ENCODE data around the gene PTGES2.

The PTGES2 gene

DNA sequence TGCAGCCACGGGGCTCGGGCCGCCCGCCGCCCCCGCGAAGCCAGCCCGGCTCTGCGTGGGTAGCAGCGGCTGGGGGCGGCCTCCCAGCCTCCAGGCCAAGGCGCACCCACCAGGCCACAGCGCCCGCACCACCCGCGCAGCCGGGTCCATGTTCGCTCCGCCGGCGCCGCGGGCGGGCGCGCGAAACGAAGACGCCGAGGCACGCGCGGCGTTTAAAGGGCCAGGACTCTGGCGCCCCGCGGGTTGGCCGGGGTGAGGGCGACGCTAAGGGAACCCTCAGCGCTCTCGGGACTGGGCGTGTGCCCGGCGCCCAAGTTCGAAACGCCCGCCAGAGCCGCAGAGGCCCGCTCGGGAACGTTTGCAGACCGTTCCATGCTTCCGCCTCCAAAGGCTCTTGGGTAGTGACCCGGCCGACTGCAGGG is at the start of gene PTGES2:
TSS of gene PTGES2 (minus strand) at position 162 of the 422 bp plus-strand sequence. CDS start at position 150, 12 bp downstream.
- peak; percentile 57 to 69 for DNase-seq (ENCODE audit: low read depth in 2 of 2)

DNA sequence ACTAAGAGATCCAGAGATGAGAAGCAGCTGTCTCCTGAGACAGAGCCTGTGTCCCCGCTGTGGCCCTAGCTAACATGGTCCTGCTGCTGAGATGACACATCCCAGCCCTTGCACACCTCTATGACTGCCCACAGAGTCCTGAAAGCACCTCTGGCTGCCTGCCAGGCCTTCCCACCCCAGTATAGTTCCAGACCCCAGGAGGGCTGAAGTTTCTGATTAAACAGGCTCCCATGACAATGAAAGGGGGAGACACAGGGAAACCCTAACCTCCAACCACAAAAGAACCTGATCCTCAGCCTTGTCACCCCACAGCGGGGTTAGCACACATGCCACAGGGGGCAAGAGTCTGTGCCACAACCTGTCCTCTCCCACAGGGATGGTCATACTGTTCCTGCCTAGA is 48.2 kb upstream of the PTGES2 start:
- DNase-seq (ENCODE audit: low read depth in 2 of 2) = no peak

DNA sequence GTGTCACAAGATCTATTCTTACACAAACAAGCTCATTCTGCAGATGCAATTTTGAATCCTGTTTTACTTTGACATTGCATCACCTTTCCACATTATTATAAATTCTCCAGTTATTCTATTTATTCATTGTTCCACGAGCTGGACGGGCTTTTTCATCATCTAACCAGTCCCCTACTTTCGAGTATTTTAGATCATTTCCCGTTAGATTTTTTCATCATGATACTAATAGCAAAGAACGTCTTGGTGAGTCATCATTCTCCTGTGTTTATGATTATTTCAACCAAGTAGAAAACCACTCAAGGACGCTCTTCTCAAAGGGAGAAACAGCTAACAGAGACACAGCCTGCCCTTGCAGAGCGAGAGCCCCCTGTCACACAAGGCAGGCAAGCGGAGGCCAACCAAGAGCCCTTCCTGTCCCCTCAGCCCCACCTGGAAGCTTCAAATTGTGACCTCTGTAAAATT is 47.6 kb upstream of the PTGES2 start:
- DNase-seq (ENCODE audit: low read depth in 2 of 2) = no peak

DNA sequence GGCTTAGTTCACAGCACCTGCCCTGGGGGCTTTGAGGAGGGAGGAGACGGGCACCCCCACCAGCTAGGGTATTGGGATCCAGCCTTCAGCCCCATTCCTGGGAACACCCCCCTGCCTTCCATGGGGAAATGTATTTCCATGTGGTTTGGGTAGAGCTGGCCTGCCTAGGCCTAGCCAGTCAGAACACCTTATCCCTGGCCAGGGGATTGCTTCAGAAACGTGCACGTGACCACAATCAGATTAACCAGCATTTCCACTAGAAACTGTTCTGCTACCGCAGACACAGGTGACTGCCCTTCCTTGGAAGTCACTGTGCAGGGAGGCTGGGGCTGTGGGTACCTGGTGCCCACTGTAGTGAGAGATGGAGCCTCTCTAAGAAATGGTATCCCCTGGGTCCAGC is 46.5 kb upstream of the PTGES2 start:
- no peak for DNase-seq (ENCODE audit: low read depth in 2 of 2)

DNA sequence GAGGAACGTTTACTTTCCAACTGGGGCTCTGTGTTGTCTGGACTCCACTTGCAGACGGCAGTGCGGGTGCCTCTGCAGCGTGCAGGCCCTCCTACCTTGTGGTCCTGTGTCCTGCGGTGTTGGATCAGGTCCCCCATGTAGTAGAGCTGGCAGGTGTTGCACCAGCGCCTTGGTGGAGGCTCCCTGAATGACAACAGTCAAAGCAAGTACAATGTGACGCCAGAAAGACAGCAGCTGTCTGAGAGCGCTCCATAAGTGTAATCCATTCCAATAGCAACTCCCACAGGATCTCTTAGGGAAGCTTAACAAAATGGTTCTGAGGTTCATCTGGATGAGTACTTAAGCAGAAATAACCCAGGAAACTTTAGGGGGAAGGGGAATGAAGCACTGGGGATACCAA is 42.4 kb upstream of the PTGES2 start:
- no peak for DNase-seq (ENCODE audit: low read depth in 2 of 2)

DNA sequence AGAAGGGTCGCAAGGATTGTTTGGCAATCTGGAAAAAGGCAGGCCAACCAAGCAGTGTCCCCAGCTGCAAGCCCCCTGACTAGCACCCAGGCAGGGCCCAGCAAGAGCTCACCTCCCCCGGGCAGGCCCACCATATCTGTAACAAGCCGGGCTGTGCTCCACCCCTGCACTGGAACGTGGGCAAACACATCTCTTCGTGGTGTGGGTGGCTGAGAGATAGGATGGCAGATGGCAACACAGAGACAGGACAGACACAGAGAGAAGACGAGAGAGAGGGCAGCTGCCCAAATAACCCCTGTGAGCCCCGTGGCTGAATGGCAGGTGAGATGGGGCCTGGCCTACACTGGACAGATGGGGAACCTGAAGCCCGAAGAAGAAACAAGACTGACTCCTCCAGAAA is 42.0 kb upstream of the PTGES2 start:
- no peak for DNase-seq (ENCODE audit: low read depth in 2 of 2)

DNA sequence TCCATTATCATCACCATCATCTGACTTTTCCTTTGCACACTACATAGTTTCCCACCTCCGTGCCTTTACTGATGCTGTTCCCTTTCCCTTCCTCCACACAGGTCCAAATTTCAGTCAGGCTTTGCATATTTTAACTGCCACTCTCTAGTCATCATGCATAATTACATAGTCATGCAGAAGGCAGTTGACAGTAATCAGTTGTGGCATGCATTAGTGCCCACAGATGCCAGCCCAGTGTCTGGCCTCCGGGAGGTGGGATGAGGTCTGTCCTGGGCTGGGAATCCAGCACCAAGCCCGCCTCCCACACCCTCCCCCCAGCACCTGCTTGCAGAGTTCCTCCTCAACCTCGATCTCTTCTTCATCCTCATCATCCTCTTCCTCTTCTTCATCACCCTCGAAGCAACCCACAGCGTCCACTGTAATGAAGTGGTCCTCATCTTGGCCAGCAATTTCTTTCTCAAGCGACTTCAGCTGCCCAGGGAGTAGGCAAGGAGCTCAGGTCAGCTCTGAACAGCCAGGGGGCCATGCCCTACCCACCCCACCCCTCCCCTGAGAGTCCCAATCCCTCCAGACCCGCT is 41.3 kb upstream of the PTGES2 start:
- no peak for DNase-seq (ENCODE audit: low read depth in 2 of 2)

DNA sequence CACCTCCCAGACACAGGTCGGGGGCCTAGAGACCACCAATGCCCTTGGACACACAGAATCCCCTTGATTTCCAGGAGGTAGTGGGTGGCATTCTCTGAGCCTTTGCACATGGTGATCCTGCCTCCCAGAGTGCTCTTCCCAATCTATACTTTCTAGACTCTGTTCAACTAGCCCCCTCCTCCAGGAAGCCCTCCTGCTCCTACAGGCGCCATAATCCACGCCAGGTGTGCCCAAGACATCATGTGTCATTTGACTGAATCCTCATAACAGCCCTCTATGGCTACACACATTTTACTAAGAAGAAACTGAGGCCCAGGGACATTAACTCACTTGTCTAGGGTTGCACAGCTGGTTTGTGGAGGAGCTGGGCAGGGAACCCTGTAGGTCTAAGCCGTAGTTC is 39.7 kb upstream of the PTGES2 start:
- DNase-seq (ENCODE audit: low read depth in 2 of 2) = no peak

DNA sequence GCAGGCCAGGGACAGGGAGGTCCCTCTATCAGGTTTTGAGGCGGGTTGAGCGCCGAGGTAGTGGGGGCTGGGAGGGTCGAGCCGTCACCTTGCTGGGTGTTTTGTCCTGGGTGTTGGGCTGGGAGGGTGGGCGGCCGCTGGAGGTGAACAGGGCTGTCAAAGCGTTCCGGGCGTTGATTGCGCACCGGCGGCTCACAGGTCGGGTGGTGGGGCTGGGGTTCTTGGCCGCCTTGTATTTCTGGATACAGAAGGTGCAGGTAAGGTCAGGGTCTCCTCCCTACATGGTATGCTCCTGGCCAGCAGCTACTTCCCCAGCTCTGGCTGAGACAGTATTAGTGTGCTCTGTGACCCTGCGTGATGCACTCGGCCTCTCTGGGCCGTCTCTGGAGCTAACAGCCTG is 38.6 kb upstream of the PTGES2 start:
- DNase-seq (ENCODE audit: low read depth in 2 of 2) = no peak

DNA sequence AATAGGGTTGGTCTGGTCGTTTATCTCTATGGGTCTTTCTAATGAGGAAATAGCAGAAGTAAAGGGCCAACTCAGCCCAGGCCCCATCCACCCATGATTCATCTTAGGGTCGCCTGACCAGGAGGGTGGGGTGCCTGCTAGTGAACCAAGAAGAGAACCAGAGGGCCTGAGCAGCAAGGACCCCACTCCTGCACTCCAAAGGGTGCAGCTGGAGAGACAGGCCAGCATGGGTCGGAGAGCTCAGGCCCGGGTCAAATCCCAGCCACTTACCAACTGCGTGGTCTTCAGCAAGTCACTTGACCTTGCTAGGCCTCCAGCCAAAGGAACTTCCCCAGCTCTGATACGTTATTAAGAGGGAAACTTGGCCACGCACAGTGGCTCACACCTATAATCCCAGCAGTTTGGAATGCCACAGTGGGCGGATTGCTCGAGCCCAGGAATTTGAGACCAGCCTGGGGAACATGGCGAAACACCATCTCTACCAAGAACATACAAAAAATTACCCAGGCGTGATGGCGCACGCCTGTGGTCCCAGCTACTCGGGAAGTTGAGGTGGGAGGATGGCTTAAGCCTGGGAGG is 36.9 kb upstream of the PTGES2 start:
- no peak for DNase-seq (ENCODE audit: low read depth in 2 of 2)

DNA sequence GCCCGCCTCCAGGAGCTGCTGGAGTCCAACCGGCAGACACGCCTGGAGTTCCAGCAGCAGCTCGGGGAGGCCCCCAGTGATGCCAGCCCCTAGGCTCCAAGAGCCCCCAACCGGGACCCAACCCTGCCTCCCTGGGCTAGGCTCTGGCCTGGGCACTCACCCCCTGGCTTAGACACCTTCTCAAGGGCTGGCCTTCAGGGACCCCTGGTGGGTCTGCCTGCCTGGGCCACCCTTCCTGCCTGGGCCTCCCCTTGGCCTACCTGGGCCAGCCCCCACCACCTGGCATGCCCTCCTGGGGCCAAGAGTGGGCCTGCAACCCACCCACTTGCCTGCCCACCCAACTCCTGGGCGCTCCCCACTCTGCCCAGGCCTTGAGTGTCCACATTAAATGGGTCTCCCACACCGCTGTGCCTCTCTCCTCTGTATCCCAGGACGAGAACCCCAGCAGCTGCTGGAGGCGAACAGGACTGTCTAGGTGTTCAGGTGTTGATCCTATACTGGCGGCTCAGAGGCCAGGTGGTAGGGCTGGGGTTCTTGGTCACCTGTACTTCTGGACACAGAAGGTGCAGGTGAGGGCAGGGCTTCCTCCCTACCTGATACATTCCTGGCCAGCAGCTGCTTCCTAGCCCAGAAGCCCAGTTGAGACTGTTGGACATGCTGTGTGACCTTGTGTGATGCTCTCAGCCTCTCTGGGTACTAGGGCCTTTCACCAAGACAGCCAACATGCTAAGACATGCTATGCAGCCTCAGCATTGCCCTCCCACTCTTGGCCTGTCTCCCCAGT is 36.2 kb upstream of the PTGES2 start:
- DNase-seq (ENCODE audit: low read depth in 2 of 2) = no peak

DNA sequence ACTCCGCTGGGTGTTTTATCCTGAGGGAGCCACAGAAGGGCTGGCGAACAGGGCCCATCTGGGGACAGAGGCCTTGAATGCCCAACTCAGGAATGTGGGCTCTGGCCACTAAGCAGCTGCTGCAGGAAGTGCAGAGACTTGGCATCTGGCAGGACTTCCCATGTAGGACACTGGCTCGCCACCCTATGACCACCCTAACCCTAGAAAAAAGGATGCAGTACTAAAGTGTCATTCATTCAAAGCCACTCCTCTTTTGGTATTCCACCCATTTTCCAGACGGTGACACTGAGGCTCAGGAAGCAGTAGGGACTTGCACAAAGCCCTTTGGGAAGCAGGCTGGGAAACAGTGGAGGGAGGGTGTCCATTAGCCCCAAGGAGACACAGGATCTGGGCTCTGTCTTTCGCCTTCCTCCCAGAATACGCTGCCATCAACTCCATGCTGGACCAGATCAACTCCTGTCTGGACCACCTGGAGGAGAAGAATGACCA is 35.5 kb upstream of the PTGES2 start:
- no peak for DNase-seq (ENCODE audit: low read depth in 2 of 2)

DNA sequence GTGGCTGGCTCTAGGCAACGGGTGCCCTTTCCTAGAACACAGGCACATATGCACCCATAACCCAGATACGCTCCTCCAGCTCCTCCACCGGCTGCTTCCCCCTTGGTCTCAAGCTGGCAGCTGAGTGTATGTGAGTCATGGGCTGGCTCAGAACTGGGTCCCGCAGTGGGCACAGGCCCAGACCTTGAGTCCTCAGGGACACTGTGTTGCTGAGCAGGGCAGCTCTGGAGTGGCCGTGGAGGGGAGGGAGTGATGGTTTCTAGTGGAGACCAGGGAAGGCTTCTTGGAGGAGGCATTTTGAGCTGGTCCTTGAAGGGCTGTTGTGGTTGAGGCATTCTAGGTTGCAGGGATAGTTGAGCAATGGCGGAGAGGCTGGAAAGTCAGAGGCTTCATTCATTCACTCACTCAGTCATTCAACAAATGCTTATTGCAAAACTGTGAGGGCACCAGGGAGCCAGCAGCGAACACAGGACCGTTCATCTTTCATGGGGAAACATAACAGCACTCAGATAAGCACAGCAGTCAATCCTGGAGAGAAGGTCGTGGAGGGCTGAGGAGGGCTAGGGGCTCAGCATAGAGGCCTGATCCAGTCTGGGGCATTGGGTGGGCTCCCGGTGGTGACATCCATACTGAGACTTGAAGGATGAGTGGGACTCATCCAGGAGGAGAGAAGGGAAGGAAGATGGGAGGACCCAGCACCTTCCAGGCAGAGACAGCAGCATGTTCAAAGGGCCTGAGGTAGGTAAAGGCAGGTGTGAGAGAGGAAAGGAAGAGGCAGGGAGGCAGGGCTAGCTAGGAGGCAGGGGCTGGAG is 34.9 kb upstream of the PTGES2 start:
- no peak for DNase-seq (ENCODE audit: low read depth in 2 of 2)

DNA sequence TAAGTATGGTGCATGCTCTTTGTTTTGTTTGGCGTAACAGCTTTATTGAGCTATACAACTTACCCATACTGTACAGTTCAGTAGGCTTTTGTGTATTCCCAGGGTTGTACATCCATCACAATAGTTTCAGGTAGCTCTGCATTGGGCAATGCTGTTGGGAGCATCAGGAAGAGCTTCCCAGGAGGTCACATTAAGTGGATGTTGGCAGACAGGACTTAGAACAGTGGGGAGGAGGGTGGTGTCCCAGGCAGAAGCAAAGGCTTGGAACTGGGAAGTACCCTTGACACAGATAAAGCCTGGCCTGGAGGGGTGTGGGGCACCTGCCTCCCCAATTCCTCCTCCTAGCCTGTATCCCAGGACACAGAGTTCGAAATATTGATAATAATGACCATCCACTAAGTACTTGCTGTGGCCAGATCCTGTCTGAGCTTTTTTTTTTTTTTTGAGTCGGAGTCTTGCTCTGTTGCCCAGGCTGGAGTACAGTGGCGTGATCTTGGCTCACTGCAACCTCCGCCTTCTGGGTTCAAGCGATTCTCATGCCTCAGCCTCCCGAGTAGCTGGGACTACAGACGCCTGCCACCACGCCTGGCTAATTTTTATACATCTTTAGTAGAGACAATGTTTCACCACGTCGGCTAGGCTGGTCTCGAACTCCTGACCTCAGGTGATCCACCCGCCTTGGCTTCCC is 33.8 kb upstream of the PTGES2 start:
- no peak for DNase-seq (ENCODE audit: low read depth in 2 of 2)

DNA sequence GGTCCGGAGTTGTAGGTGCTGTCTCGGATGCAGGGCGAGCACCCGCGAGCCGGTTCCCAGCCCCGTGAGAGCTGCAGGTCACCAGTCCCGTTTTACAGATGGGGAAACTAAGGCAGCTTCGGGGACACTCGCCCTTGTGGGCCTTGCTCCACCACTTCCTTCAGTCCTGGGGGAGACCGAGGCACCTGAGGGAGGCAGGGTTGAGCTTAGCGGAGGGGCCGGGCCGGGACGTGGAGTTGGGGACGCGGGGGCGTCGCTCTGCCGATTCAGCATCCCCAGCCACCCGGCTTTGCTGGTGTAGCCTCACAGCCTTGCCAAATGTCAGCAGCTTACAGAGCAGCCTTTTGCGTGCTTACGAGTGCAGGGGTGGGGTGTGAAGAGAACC is 33.1 kb upstream of the PTGES2 start:
- peak; percentile 40 to 44 for DNase-seq (ENCODE audit: low read depth in 2 of 2)

DNA sequence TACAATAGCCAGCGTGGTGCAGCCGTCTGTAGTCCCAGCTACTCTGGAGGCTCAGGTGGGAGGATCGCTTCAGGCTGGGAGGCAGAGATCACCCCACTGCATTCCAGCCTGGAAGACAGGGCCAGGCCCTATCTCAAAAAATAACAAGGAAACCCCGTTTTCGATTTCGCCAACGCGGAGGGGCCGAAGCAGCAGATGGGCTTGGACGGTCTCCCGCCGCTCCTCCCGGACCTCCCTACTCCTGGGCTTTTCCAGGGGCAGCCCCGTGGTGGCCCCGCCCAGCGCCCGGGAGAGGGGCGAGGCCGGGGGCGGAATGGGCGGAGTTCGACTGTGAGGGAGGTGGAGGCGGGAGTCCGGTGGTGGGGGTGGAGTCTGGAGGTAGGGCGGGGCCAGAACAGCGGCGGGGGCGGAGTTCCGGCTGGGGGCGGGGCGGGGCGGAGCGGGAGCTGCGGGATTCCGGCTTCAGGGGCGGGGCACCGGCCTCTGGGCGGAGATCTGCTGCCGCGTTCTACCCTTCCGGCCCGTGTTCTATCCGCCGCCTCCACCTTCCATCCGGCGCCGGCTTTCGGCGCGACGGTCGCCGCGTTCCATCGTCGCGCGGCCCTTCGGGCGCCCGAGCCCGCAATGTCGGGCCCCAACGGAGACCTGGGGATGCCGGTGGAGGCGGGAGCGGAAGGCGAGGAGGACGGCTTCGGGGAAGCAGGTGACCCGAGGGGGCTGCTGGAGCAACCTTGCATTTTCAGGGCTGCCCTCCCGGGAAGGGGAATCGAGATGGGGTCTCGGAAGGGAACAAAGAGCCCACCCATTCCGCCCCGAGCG is 32.5 kb upstream of the PTGES2 start, which contains the start of gene BBLN:
TSS of gene BBLN (plus strand) at position 482 of the 819 bp plus-strand sequence. CDS start at position 625, 143 bp downstream.
- DNase-seq (ENCODE audit: low read depth in 2 of 2) = peak; percentile 89 to 94

DNA sequence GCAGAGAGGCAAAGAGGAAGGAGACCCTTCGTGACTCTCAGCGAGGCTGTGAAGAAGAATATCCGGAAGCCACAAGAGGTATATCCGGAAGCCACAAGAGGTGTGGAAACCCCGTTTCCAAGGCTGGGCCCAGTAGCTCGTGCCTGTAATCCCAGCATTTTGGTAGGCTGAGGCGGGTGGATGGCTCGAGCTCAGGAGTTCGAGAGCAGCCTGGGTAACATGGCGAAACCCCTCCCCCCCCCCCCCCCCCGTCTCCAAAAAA is 31.9 kb upstream of the PTGES2 start:
- peak; percentile 12 to 15 for DNase-seq (ENCODE audit: low read depth in 2 of 2)

DNA sequence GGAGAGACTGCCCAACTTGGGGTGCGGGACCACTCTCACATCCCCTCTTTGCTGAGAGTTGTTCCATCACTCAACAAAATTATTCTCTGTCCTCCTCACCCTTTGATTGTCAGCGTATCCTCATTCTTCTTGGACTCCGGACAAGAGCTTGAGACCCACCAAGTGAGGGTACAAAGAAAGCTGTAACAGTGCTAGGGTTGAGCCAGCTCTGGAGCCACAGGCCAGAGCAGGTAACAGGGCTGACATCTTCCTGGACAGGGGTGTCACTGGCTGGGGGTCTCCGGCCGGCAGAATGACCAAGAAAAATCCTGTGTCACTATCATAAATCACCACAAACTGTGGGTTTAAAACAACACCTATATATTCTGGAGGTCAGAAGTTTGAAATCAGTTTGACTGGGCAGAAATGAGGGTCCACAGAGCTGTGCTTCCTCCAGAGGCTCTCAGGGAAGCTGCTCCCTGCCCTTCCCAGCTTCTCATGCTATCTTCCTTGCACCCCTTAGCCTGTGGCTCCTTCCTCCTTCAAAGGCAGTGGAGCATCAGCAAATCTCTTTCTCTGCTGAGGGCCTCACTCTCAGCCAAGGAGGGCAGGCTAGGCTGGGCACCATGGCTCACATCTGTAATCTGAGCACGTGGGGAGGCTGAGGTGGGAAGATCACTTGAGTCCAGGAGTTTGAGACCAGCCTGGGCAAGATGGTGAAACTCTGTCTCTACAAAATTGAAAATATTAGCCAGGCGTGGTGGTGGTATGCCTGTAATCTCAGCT is 28.4 kb upstream of the PTGES2 start:
- no peak for DNase-seq (ENCODE audit: low read depth in 2 of 2)

DNA sequence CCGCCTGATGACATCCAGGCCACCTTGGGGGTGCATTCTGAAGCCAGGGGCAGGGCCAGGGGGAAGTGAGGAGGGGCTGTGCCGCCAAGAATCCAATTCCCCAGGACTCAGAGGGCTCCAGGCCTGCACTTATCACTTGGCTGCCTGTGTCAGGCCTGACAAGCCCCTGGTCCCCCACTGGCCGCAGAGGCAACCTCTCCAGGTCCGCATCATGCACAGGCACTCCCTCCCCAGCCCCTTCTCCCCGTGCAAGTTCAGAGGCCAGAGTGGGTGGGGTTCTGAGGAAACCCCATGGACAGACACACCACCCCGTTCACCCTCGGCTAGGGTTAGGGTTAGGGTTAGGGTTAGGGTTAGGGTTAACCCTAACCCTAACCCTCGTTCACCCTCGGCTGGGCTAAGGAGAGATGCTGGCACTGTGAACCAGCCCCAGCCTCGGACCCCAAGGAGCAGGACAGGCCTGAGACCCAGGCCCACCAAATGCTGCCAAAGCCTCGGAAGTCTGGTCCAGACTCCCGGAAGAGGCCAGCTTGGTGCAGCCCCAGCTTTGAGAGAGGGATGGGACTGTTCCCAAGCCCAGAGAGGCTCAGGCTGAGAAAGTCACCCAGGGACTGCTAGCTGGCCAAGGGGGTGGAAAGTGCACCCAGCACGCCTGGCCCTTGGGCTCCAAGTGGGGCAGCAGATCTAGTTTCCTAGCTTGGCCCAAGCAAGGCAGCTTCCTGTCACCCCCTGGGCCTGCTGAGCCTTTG is 26.6 kb upstream of the PTGES2 start:
- DNase-seq (ENCODE audit: low read depth in 2 of 2) = no peak
